Measurements from ENCODE around the gene ZNF202. TPM values are rescaled to one million over a fixed set of nuclear protein-coding genes. Genes with fewer than 3 reads are reported as not detected.

Gene ZNF202
- total RNA-seq, 1 donor from 2014 or later: 17.7 TPM

DNA sequence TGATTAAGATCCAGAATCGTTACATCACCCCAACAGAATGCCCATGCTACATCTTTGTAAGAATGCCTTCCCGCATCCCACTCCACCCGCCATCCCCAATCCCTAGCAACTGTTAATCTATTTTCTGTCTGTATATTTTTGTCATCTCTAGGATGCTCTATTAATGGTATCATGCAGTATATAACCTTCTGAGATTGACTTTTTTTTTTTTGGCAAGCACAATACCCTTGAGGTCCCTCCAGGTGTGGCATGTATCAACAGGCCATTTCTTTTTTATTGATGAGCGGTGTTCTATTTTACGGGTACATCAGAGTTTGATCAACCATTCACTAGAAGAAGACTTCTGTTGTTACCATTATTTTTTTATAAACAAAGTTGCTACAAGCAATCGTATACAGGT is 56.9 kb downstream of the ZNF202 start:
- intact Hi-C loops (cut with micrococcal nuclease): no loop called here

DNA sequence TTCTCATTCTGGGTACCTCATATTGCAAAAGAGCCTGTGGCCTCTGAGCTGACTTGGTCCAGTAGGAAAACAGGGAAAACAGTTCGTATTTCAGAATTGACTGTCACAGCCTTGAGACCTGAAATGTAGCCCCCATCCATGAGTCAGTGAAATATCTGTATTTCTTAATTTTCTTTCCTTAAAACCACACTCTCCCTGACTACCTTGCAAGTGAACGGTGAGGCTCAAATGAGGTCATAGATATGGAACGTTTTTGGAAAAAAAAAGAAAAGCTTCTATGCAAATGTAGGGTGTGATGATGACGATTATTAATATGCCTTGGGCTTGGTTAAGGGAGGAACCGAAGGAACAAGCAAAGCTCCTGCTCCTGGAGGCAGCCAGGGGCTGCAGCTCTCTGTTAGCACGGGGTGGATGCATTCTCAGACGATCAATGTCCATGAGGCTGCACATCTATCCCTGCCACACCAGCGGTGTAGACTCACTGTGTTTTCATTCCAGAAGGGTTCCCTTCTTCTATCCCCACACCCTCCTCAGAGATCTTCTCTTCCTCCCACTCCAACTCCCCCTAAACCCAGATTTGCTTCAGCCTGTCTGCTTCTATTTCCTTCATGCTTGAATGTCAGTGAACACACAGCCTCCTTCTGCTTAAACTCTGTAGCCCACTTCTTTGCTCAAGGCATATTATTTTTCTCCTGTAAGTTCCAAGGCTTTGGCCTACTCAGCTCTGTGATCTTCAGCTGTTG is 57.9 kb downstream of the ZNF202 start:
- intact Hi-C loops (cut with micrococcal nuclease): no loop called here

DNA sequence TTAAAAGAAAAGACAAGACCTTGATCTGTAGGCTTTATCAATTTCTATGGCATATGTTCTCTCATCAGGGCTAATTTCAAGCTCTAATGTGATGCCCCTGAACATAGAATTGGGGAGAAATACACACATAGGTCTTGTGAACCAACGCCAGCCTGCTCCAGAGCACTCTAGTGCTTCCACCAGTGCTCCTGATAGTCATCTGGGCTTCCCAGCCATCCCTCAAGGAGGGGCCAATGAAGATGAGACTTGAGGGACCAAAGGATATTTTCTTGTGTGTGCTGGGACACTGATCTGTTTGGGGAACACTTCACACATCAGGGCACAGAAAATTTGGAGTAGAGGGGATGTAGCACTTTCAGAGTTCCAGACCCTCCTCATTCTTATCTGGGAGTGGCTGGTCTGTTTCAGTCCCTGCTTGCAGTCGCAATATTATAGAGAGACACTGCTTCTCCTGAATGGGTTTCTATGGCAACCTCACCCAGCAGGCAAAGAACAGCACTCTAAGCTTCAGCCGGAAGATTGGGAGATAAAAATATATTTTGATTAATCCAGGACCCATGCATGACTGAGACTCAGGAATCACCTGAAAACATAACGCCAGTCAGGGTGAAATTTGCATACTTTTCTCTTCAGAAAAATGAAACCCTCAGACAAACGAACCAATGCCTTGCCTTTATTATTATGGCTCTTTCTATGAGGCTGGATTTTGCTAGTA is 58.6 kb downstream of the ZNF202 start:
- intact Hi-C loops (cut with micrococcal nuclease): no loop called here

DNA sequence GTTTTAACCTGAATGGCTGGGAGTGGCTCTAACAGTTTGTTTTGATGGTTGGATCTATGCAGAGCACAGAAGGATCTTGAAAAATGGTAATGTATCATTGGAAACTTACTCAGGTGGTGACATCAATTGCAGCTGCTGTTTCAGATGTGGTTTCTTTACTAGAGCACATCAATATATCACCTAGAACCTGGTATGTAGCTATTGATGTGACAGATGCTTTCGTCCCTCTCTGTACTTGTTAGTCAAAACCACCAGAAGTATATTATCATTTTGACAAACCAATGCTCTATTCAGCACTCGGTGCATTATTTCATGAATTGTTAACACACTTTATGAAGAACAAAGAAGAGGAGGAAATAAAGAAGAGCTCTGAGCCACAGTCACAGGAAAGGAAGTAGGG is 60.4 kb downstream of the ZNF202 start:
- intact Hi-C loops (cut with micrococcal nuclease): no loop called here

DNA sequence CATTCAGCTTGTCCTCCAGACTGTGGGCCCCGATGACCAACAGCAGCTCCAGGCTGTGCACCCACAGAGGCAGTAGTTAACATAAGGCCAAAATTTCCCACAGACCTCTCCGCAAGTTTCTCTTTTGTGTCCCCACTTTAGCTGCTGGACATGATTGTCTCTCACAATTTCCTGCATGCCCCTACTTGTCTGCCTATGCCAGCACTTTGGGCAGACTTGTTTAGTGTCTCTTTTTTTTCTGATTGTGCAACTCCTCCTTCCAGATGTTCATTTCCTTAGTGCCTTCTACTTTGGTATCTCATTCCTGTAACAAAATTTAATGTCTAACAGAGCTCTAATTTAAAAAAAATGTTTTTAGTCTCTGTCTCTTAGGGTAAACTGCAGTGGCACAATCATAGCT is 63.2 kb downstream of the ZNF202 start:
- intact Hi-C loops (cut with micrococcal nuclease): no loop called here

DNA sequence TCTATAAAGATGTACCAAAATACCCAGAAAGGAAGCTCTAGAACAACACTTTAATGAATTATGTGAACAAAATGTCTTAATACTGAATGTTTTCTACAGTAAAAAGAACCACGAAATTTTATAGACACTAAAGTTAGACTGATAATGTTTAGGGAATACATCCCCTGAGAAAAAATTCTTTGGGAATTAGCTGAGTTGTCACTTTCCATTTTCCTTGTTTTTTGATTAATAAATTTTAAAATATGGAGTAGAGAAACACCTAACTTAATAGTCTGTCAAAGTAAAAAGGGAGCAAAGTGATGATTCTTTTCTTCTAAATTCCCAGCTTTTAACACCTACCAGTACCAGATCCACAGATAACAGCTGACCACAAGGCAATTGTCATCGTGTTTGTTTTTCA is 64.0 kb downstream of the ZNF202 start:
- intact Hi-C loops (cut with micrococcal nuclease): no loop called here

DNA sequence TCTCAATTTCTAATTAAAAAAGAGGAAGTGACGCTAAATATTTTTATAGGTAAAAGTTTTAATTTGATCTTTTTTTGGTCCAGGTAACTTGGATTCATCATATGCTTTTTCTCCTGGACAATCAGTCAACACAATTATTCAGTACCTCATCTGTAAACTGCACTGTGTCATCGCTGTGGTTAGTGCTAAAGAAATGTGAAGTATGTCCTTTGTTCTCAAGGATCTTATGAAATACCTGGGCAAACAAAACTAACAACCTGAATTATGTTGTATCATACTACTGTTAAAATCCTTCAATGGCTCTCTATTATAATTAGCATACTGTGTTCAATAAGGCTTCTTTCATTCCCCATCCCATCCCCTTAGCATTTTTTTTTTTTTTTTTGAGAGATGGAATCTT is 67.2 kb downstream of the ZNF202 start:
- intact Hi-C loops (cut with micrococcal nuclease): no loop called here

Other genes with a start within 250 kb of the ZNF202 start
- not detected in 2 replicates for gene SCN3B, start 87.0 kb downstream of the ZNF202 start, total RNA-seq
- gene OR6X1, start 12.9 kb upstream of the ZNF202 start, total RNA-seq: not detected in 2 replicates
- not detected in 2 replicates for gene OR6M1, start 64.7 kb upstream of the ZNF202 start, total RNA-seq
- not detected in 2 replicates for gene TMEM225, start 144.0 kb upstream of the ZNF202 start, total RNA-seq
- not detected in 2 replicates for gene OR8D4, start 160.5 kb upstream of the ZNF202 start, total RNA-seq
- gene OR4D5, start 198.0 kb upstream of the ZNF202 start, total RNA-seq: not detected in 2 replicates
- gene OR6T1, start 202.2 kb upstream of the ZNF202 start, total RNA-seq: not detected in 2 replicates
- gene OR10S1, start 236.1 kb upstream of the ZNF202 start, total RNA-seq: not detected in 2 replicates

All from T-helper 2 cell treated with Interferon-gamma antibody and Interleukin-4, amounts not matched to agents 100 ng/mL and 5 ng/mL, for 36 hours (primary cell).